H1 (cell line): ENCODE measurements around the gene VPS41. TPM values are rescaled to one million over a fixed set of nuclear protein-coding genes. Genes with fewer than 3 reads are reported as not detected.

Experiments used
- CTCF ChIA-PET: fragments of 300-600 bp; sonication (Branson Sonifier 250); formaldehyde crosslinking; loops from one replicate; lab custom pipeline; 2021; ENCODE audit not compliant: partially characterized antibody; lab: Charles Lee
- POLR2A ChIA-PET: fragments of 300-600 bp; sonication (Branson Sonifier 250); formaldehyde crosslinking; loops from one replicate; lab custom pipeline; 2021; ENCODE audit warnings: inconsistent platforms; ENCODE audit not compliant: partially characterized antibody; lab: Charles Lee
- DNase-seq, 2 experiments: peaks; one replicate each; pipeline versions ENCODE4 v3.0.0 to v3.0.0-alpha.2; 2010 to 2022; ENCODE audit warnings: low spot score in 2 of 2, low read depth in 1 of 2, mixed read lengths in 1 of 2
- FAIRE-seq: peaks from 2 replicates; lab custom pipeline; 2011; peaks lifted over from hg19 to GRCh38; lab: Jason Lieb, UNC
- H2AFZ ChIP-seq: 2 replicates; pipeline ENCODE4 v1.8.1; 2012; ENCODE audit warnings: low read length, inconsistent platforms
- H2AK5ac ChIP-seq: 2 replicates; pipeline ENCODE4 v1.6.1; 2013; ENCODE audit warnings: low read depth, low read length
- H2BK120ac ChIP-seq: replicated peaks from 2 replicates; pipeline ENCODE3; 2013; ENCODE audit warnings: low read depth, low read length, inconsistent platforms
- H2BK12ac ChIP-seq: 2 replicates; pipeline ENCODE4 v1.6.1; 2013; ENCODE audit warnings: low read depth, low read length
- H2BK15ac ChIP-seq: 2 replicates; pipeline ENCODE4 v1.6.1; 2013; ENCODE audit warnings: low read length
- H2BK20ac ChIP-seq: 2 replicates; pipeline ENCODE4 v1.6.1; 2013; ENCODE audit warnings: low read length
- H2BK5ac ChIP-seq: 2 replicates; pipeline ENCODE4 v1.6.1; 2013; ENCODE audit warnings: low read depth, low read length
- H3K14ac ChIP-seq: 2 replicates; pipeline ENCODE4 v1.6.1; 2013; ENCODE audit warnings: inconsistent platforms; ENCODE audit not compliant: insufficient read length
- H3K18ac ChIP-seq: 2 replicates; pipeline ENCODE4 v1.6.1; 2013; ENCODE audit warnings: low read length; ENCODE audit errors: extremely low read depth
- H3K23ac ChIP-seq: 2 replicates; pipeline ENCODE4 v1.6.1; 2013; ENCODE audit warnings: inconsistent platforms; ENCODE audit not compliant: insufficient read length
- H3K23me2 ChIP-seq: 2 replicates; pipeline ENCODE4 v1.6.1; 2013; ENCODE audit warnings: low read depth, low read length
- H3K27ac ChIP-seq: 2 replicates; pipeline ENCODE4 v1.6.1; 2011; ENCODE audit warnings: low read depth, low read length, inconsistent platforms
- H3K27me3 ChIP-seq, 4 experiments: replicated peaks in 1 of 4; 1 replicate in 1 of 4; 2 replicates in 3 of 4; pipeline versions ENCODE4 v1.6.1 to v1.8.1; 2011 to 2013; ENCODE audit warnings: low read length in 3 of 4, mild to moderate bottlenecking in 3 of 4, inconsistent platforms in 2 of 4, mixed read lengths in 2 of 4, moderate library complexity in 1 of 4; ENCODE audit not compliant: control insufficient read depth in 3 of 4, insufficient read depth in 3 of 4; ENCODE audit errors: extremely low read depth in 1 of 4
- H3K36me3 ChIP-seq, 4 experiments: 2 replicates each; pipeline versions ENCODE4 v1.6.1 to v1.8.1; 2011 to 2013; ENCODE audit warnings: mild to moderate bottlenecking in 4 of 4, low read length in 3 of 4, moderate library complexity in 2 of 4, control low read depth in 1 of 4, inconsistent platforms in 1 of 4; ENCODE audit not compliant: insufficient read depth in 4 of 4, control insufficient read depth in 2 of 4
- H3K4ac ChIP-seq: replicated peaks from 2 replicates; pipeline ENCODE3; 2013; ENCODE audit warnings: low read length, low read depth, mixed read lengths, inconsistent platforms; ENCODE audit not compliant: insufficient read length
- H3K4me1 ChIP-seq, 4 experiments: replicated peaks in 1 of 4; 1 replicate in 1 of 4; 2 replicates in 3 of 4; pipeline versions ENCODE4 v1.6.1 to v1.8.1; 2011 to 2013; ENCODE audit warnings: low read length in 3 of 4, inconsistent platforms in 2 of 4, mixed read lengths in 1 of 4; ENCODE audit not compliant: insufficient read depth in 4 of 4, control insufficient read depth in 3 of 4
- H3K4me2 ChIP-seq, 2 experiments: 2 replicates each; pipeline versions ENCODE4 v1.6.1 to v1.8.1; 2011 to 2013; ENCODE audit warnings: low read depth in 2 of 2, low read length in 2 of 2, control low read depth in 1 of 2, inconsistent platforms in 1 of 2, mild to moderate bottlenecking in 1 of 2; ENCODE audit not compliant: insufficient read depth in 1 of 2
- H3K4me3 ChIP-seq, 4 experiments: fragments of 200-600, 300-600 bp in 1 of 4; sonication (generic), shearing (Covaris generic), sonication (Bioruptor Twin) in 1 of 4; 2 replicates each; pipeline versions ENCODE4 v1.5.1 to v1.8.1; 2011 to 2016; ENCODE audit warnings: low read length in 4 of 4, low read depth in 3 of 4, control low read depth in 2 of 4, inconsistent platforms in 2 of 4, mild to moderate bottlenecking in 2 of 4, mixed read lengths in 1 of 4, moderate library complexity in 1 of 4; ENCODE audit not compliant: insufficient read depth in 2 of 4; ENCODE audit errors: extremely low read depth in 1 of 4
- H3K56ac ChIP-seq: replicated peaks from 2 replicates; pipeline ENCODE3; 2013; ENCODE audit warnings: low read depth, mild to moderate bottlenecking, mixed read lengths, low read length, inconsistent platforms; ENCODE audit not compliant: insufficient read length
- H3K79me1 ChIP-seq: 2 replicates; pipeline ENCODE4 v1.6.1; 2013; ENCODE audit warnings: low read depth, low read length, control low read depth
- H3K79me2 ChIP-seq, 2 experiments: 2 replicates each; pipeline versions ENCODE4 v1.6.1 to v1.8.1; 2012 to 2013; ENCODE audit warnings: low read length in 2 of 2, mild to moderate bottlenecking in 2 of 2, inconsistent platforms in 1 of 2; ENCODE audit not compliant: insufficient read depth in 2 of 2, control insufficient read depth in 1 of 2
- H3K9ac ChIP-seq, 4 experiments: replicated peaks in 1 of 4; 1 replicate in 1 of 4; 2 replicates in 3 of 4; pipeline versions ENCODE4 v1.6.1 to v1.8.1; 2011 to 2013; ENCODE audit warnings: low read depth in 3 of 4, low read length in 3 of 4, control low read depth in 2 of 4, mild to moderate bottlenecking in 2 of 4, moderate library complexity in 2 of 4, inconsistent platforms in 1 of 4; ENCODE audit errors: extremely low read depth in 1 of 4
- H3K9me3 ChIP-seq, 2 experiments: 2 replicates each; pipeline versions ENCODE4 v1.6.1 to v1.8.1; 2012 to 2013; ENCODE audit warnings: mild to moderate bottlenecking in 2 of 2, moderate library complexity in 2 of 2, control low read depth in 1 of 2, inconsistent platforms in 1 of 2, low read depth in 1 of 2, low read length in 1 of 2, mixed read lengths in 1 of 2; ENCODE audit not compliant: insufficient read depth in 2 of 2
- H4K20me1 ChIP-seq, 2 experiments: replicated peaks in 1 of 2; 2 replicates each; pipeline versions ENCODE3 to v1.8.1; 2011 to 2013; ENCODE audit warnings: inconsistent platforms in 2 of 2, low read length in 2 of 2, mild to moderate bottlenecking in 1 of 2; ENCODE audit not compliant: insufficient read depth in 2 of 2, control insufficient read depth in 1 of 2
- H4K5ac ChIP-seq: 2 replicates; pipeline ENCODE4 v1.6.1; 2013; ENCODE audit warnings: low read length, low read depth, mixed read lengths, inconsistent platforms; ENCODE audit not compliant: insufficient read length
- H4K8ac ChIP-seq: 2 replicates; pipeline ENCODE4 v1.8.0; 2013; ENCODE audit warnings: mild to moderate bottlenecking, moderate library complexity, low read length, inconsistent platforms; ENCODE audit not compliant: insufficient read depth; ENCODE audit errors: extremely low read depth
- H4K91ac ChIP-seq: replicated peaks from 2 replicates; pipeline ENCODE3; 2013; ENCODE audit warnings: low read length, mixed read lengths, inconsistent platforms; ENCODE audit not compliant: insufficient read length
- CBX5 ChIP-seq: fragments of 300-800, 300-1000 bp; sonication (generic); IDR thresholded peaks from 2 replicates; pipeline ENCODE4 v1.7.1; 2016; ENCODE audit warnings: antibody characterized with exemption, low read length, low read depth
- POU5F1 ChIP-seq: IDR thresholded peaks from 2 replicates; pipeline ENCODE4 v1.6.1; 2011; ENCODE audit warnings: low read depth, mild to moderate bottlenecking, low read length, moderate library complexity
- SRF ChIP-seq: IDR thresholded peaks from 2 replicates; pipeline ENCODE4 v1.6.1; 2011; ENCODE audit warnings: mild to moderate bottlenecking, low read depth, low read length, moderate library complexity
- TCF12 ChIP-seq: IDR thresholded peaks from 2 replicates; pipeline ENCODE4 v1.6.1; 2011; ENCODE audit warnings: low read depth, mild to moderate bottlenecking, low read length
- WGBS, 2 experiments: shearing (Covaris generic) in 1 of 2; methylation state at CpG; one replicate each; pipeline versions ENCODE4 v1.1.6 to v1.1.7; 2013 to 2015; ENCODE audit warnings: low lambda C conversion rate in 2 of 2, mixed read lengths in 2 of 2, inconsistent platforms in 1 of 2, low coverage in 1 of 2, missing lambda C conversion rate in 1 of 2; ENCODE audit not compliant: insufficient replicate concordance in 2 of 2, insufficient coverage in 1 of 2, insufficient read length in 1 of 2; ENCODE audit errors: extremely low coverage in 1 of 2, missing lambda C conversion rate in 1 of 2; 5-methylcytosine and 5-hydroxymethylcytosine counted together
- polyA plus RNA-seq, 7 experiments: library from polyadenylated mRNA; depleted of rRNA in 3 of 7; stranded (reverse) in 5 of 7; unstranded in 2 of 7; fragments of >200 nt in 5 of 7; fragments of 200-250 nt in 2 of 7; gene quantifications; 1 replicate in 5 of 7; 2 replicates in 1 of 7; 4 replicates in 1 of 7; pipeline versions ENCODE4 v1.2.1 to v1.2.3, GENCODE V29; 2011 to 2013; ENCODE audit warnings: missing spikeins in 2 of 7, mixed read lengths in 2 of 7
- total RNA-seq: library from RNA; stranded (reverse); fragmentation: NEBNext Ultra II Directional; extraction: Animal tissue kit (Norgen Biotek cat#: 25700); gene quantifications from 2 replicates; pipeline ENCODE4 v1.2.1, GENCODE V29; 2021
- TF ChIP-seq, protein P1 (sequence below): IDR thresholded peaks from 2 replicates; pipeline ENCODE4 v1.6.1; 2012; ENCODE audit warnings: inconsistent platforms

Gene VPS41
- total and polyA plus RNA-seq, 2 of the 8 experiments (the other 6 are each of a cell fraction or from before 2014, with no cell fraction given), result 10.7 to 63.3 TPM

DNA sequence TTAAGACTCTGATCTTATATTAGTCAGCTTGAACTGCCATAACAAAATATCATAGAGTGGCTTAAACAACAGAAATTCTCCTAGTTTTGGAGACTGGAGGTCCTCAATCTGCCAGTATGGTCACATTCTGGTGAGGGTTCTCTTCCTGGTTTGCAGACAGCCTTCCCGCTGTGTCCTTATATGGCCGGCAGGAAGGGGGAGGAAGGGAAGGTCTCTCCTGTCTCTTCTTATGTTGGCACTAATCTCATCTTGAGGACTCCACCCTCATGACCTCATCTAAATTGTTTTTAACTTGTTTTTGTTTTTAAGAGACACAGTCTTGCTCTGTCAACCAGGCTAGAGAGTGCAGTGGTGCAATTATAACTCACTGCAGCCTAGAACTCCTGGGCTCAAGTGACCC lies 53.1 kb downstream of the VPS41 start:
- H2BK120ac ChIP-seq, result no peak overlapping the region
- no peaks in the 10 kb centered on the region for H3K4me1 ChIP-seq
- 83% methylated on average over 2 of the region's 2 CpGs; no CpG with 5 or more reads in 1 of the 2 experiments for WGBS, 2 experiments
- DNase-seq (no peak), FAIRE-seq (no peak)
- no peaks in the 10 kb centered on the region for H3K27me3 ChIP-seq
- H4K91ac ChIP-seq, result no peak overlapping the region
- ChIA-PET POLR2A (interaction anchor here (1.3 kb wide), 1 partner anchor 13 kb away, joined by 3 read pairs; no protein-coding TSS in a partner anchor), CTCF (interaction anchor here (1.2 to 1.3 kb wide), 2 partner anchors 13 to 25 kb away, joined by 3 to 4 read pairs; no protein-coding TSS in a partner anchor)
- H2BK15ac ChIP-seq, result no peak overlapping the region
- no peak overlapping the region for H4K5ac ChIP-seq
- H2AFZ ChIP-seq, result no peak overlapping the region
- H2BK20ac ChIP-seq, result no peak overlapping the region
- H2BK12ac ChIP-seq, result no peak overlapping the region
- H4K8ac ChIP-seq, result no peak overlapping the region
- no peaks in the 10 kb centered on the region for H4K20me1 ChIP-seq
- no peak overlapping the region for H2BK5ac ChIP-seq
- no peak overlapping the region for H3K9ac ChIP-seq
- H3K79me1 ChIP-seq, result no peaks in the 10 kb centered on the region; the same call in 1 of the 2 replicates
- 0 out of 8 replicates have a peak, but pooled peaks cover 0 to 3% (median 0%) of the 10 kb centered on the region in 4 experiments for H3K36me3 ChIP-seq
- no peak overlapping the region for H2AK5ac ChIP-seq
- no peak overlapping the region for H3K23ac ChIP-seq
- no peak overlapping the region for H3K56ac ChIP-seq
- H3K9me3 ChIP-seq, result no peaks in the 10 kb centered on the region
- no peak overlapping the region for H3K14ac ChIP-seq
- no peak overlapping the region for H3K27ac ChIP-seq
- H3K18ac ChIP-seq, result no peak overlapping the region
- no peaks in the 10 kb centered on the region; the same call in 1 of the 2 replicates for H3K23me2 ChIP-seq
- H3K4me2 ChIP-seq, result no peak overlapping the region
- peaks cover 0 to 3% of the 10 kb centered on the region in 2 experiments; a peak in 1 of 4 replicates for H3K79me2 ChIP-seq
- TF ChIP-seq, protein P1, sequence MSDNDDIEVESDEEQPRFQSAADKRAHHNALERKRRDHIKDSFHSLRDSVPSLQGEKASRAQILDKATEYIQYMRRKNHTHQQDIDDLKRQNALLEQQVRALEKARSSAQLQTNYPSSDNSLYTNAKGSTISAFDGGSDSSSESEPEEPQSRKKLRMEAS, result no peak
- peak; percentile 87 for TF ChIP-seq SRF
- TF ChIP-seq CBX5, result no peak
- TF ChIP-seq TCF12, result no peak
- no peak for TF ChIP-seq POU5F1
- no peak overlapping the region for H3K4me3 ChIP-seq
- no peak overlapping the region for H3K4ac ChIP-seq
